ENCODE results near the gene NXPH4. TPM values are rescaled to one million over a fixed set of nuclear protein-coding genes. Genes with fewer than 3 reads are reported as not detected.

Gene NXPH4
- total and polyA plus RNA-seq, 2 donors (not counting 1 experiment from before 2014, with no cell fraction given) = 3.5 to 8.6 TPM

DNA sequence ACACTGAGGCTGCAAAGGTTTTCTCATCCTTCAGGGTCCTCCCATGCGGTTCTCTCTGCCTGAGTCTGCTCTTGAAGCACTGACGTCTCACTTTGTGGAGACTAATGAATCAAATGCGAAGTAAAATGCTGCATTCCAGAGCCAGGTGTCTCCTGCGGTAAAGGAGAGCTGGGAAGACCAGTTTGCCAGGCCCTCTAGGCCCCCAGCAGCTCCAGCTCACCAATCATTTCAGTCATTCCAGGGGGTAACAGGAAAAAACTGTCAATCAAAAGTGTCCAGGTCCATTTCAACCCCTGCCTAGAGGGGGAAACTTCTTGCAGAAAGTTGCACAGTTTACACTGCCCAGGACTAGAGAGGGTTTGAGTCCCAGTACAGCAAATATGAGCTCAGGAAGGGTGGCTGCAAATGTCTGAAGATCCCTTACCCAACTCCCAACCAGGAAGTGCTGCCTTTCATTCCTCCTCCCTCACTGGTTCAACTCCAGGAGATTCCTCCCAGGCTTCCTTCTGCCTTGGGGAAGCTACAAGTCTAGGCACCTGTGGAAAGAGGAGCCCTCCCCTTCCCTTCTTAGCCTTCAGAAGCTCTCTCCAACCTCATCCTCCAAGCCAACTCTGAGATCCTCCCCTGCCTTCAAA lies 2.7 kb upstream of the NXPH4 start:
- Mint-ChIP-seq H3K27ac (peak overlapping the region; percentile 86), H3K27me3 (peaks cover 31% of the 10 kb centered on the region), H3K4me1 (peaks cover 50% of the 10 kb centered on the region), H3K9me3 (ENCODE audit: insufficient read depth) (no peaks in the 10 kb centered on the region), H3K4me3 (peak overlapping the region; percentile 82)
- Histone ChIP-seq H2AFZ (ENCODE audit: insufficient read depth, low read depth, low read length, poor library complexity, severe bottlenecking) (no peak overlapping the region), H3K4me2 (replicated peaks; ENCODE audit: low read depth, low read length, poor library complexity, severe bottlenecking) (peak overlapping the region; percentile 94), H3K27me3 (replicated peaks in 1 of 4; ENCODE audit: control extremely low read depth in 1 of 4, control insufficient read depth in 3 of 4, insufficient read depth in 4 of 4, low read length in 3 of 4) (peaks cover 0 to 58% (median 23%) of the 10 kb centered on the region in 4 experiments), H3K79me2 (ENCODE audit: control insufficient read depth, insufficient read depth, low read length) (no peaks in the 10 kb centered on the region), H3K36me3 (replicated peaks in 1 of 2; ENCODE audit: control extremely low read depth in 1 of 2, control insufficient read depth in 1 of 2, extremely low read depth in 1 of 2, insufficient read depth in 2 of 2, low read length in 1 of 2) (no peaks in the 10 kb centered on the region), H3K4me3 (ENCODE audit: control extremely low read depth in 1 of 5, extremely low read depth in 1 of 5, insufficient read depth in 1 of 5, low read depth in 2 of 5, low read length in 4 of 5) (no peak overlapping the region), H3K9ac (ENCODE audit: low read length) (no peak overlapping the region), H4K20me1 (ENCODE audit: control insufficient read depth, insufficient read depth, low read length, poor library complexity, severe bottlenecking) (peaks cover 8% of the 10 kb centered on the region), H3K9me3 (ENCODE audit: control extremely low read depth in 1 of 3, control insufficient read depth in 2 of 3, insufficient read depth in 1 of 3, low read length in 2 of 3) (peaks cover 0 to 11% (median 0%) of the 10 kb centered on the region in 3 donors), H3K4me1 (ENCODE audit: control insufficient read depth in 2 of 2, insufficient read depth in 2 of 2, low read length in 2 of 2) (peaks cover 49 to 53% of the 10 kb centered on the region in 2 donors), H3K27ac (ENCODE audit: low read length in 2 of 2) (no peak overlapping the region)
- POLR2A ChIA-PET = interaction anchor here (0.7 to 5.6 kb wide), 5 partner anchors 9 to 86 kb away, joined by 3 to 110 read pairs (median 3); partner anchors contain the start of gene LRP1
- ATAC-seq (ENCODE audit: low read depth) (no peak), DNase-seq (no peak)
- intact Hi-C loops (cut with micrococcal nuclease) = loop anchor here (1.0 kb wide), 2 partner anchors 25 to 29 kb away; no protein-coding TSS in a partner anchor
- TF ChIP-seq CTCF (IDR thresholded peaks at IDR 0.05) = no peak
- no peak for TF ChIP-seq EZH2 (IDR thresholded peaks at IDR 0.05; ENCODE audit: borderline replicate concordance, insufficient read depth, low read depth, low read length, poor library complexity, severe bottlenecking)
- WGBS (ENCODE audit: insufficient coverage) = 67% methylated on average over 3 of the region's 4 CpGs
- CTCF ChIA-PET = interaction anchor here (0.6 to 8.8 kb wide), 24 partner anchors 23 to 461 kb away, joined by 3 to 838 read pairs (median 5); partner anchors contain the start of genes INHBE, LRP1, NEMP1 and SHMT2

- peaks cover 52% of the 10 kb centered on the region for H3K4me1 Mint-ChIP-seq
- Histone ChIP-seq H3K36me3 (replicated peaks in 1 of 2; ENCODE audit: control extremely low read depth in 1 of 2, control insufficient read depth in 1 of 2, extremely low read depth in 1 of 2, insufficient read depth in 2 of 2, low read length in 1 of 2) (no peaks in the 10 kb centered on the region), H4K20me1 (ENCODE audit: control insufficient read depth, insufficient read depth, low read length, poor library complexity, severe bottlenecking) (peaks cover 8% of the 10 kb centered on the region), H3K4me2 (replicated peaks; ENCODE audit: low read depth, low read length, poor library complexity, severe bottlenecking) (peak overlapping the region; percentile 94), H3K4me3 (ENCODE audit: control extremely low read depth in 1 of 5, extremely low read depth in 1 of 5, insufficient read depth in 1 of 5, low read depth in 2 of 5, low read length in 4 of 5) (no peak overlapping the region), H3K9ac (ENCODE audit: low read length) (no peak overlapping the region), H3K4me1 (ENCODE audit: control insufficient read depth in 2 of 2, insufficient read depth in 2 of 2, low read length in 2 of 2) (peaks cover 51 to 53% of the 10 kb centered on the region in 2 donors), H3K9me3 (ENCODE audit: control extremely low read depth in 1 of 3, control insufficient read depth in 2 of 3, insufficient read depth in 1 of 3, low read length in 2 of 3) (peaks cover 0 to 14% (median 0%) of the 10 kb centered on the region in 3 donors), H2AFZ (ENCODE audit: insufficient read depth, low read depth, low read length, poor library complexity, severe bottlenecking) (no peak overlapping the region), H3K27me3 (replicated peaks in 1 of 4; ENCODE audit: control extremely low read depth in 1 of 4, control insufficient read depth in 3 of 4, insufficient read depth in 4 of 4, low read length in 3 of 4) (peaks cover 0 to 63% (median 25%) of the 10 kb centered on the region in 4 experiments), H3K79me2 (ENCODE audit: control insufficient read depth, insufficient read depth, low read length) (no peaks in the 10 kb centered on the region), H3K27ac (ENCODE audit: low read length in 2 of 2) (no peak overlapping the region)
- peak; percentile 75 for TF ChIP-seq CTCF (IDR thresholded peaks at IDR 0.05)
- no peak for TF ChIP-seq EZH2 (IDR thresholded peaks at IDR 0.05; ENCODE audit: borderline replicate concordance, insufficient read depth, low read depth, low read length, poor library complexity, severe bottlenecking)
- H3K9me3 Mint-ChIP-seq (ENCODE audit: insufficient read depth) = no peaks in the 10 kb centered on the region
- 2% methylated on average over 14 of the region's 14 CpGs for WGBS (ENCODE audit: insufficient coverage)
- DNase-seq (peak; percentile 82), ATAC-seq (ENCODE audit: low read depth) (peak; percentile 26)
- ChIA-PET CTCF (interaction anchor here (0.6 to 8.8 kb wide), 20 partner anchors 22 to 587 kb away, joined by 3 to 838 read pairs (median 6); partner anchors contain the start of genes INHBE, LRP1, NEMP1 and SHMT2), POLR2A (interaction anchor here (0.8 to 5.6 kb wide), 4 partner anchors 8 to 86 kb away, joined by 3 to 110 read pairs (median 3); partner anchors contain the start of gene LRP1)
- H3K27ac Mint-ChIP-seq = peak overlapping the region; percentile 86
- H3K27me3 Mint-ChIP-seq = peaks cover 36% of the 10 kb centered on the region
- intact Hi-C loops (cut with micrococcal nuclease) = loop anchor here (1.0 kb wide), 1 partner anchor 25 kb away; no protein-coding TSS in a partner anchor
- H3K4me3 Mint-ChIP-seq = peak overlapping the region; percentile 82
These were observed 2.2 kb upstream of the NXPH4 start for GRCh38 chr12:57214398-57214781.

Data from B cell (primary cell).